ES-I3 (cell line): ENCODE results near the gene TRMT1.
"Not testable (repeated sequence)": the region's sequence is repeated elsewhere in the genome, so short reads cannot be mapped to it uniquely, and the experiment has no call there.

Experiments used
- H3K36me3 ChIP-seq: 2 replicates; pipeline ENCODE4 v1.6.1; 2013; ENCODE audit warnings: mild to moderate bottlenecking, low read length, control low read depth, moderate library complexity; ENCODE audit not compliant: insufficient read depth
- H3K4me1 ChIP-seq: 2 replicates; pipeline ENCODE4 v1.6.1; 2013; ENCODE audit warnings: mild to moderate bottlenecking, control low read depth, low read length; ENCODE audit not compliant: insufficient read depth
- H3K9ac ChIP-seq: 2 replicates; pipeline ENCODE4 v1.6.1; 2013; ENCODE audit warnings: low read depth, mild to moderate bottlenecking, low read length, moderate library complexity
- H3K9me3 ChIP-seq: 2 replicates; pipeline ENCODE4 v1.6.1; 2013; ENCODE audit warnings: mild to moderate bottlenecking, low read length, moderate library complexity; ENCODE audit not compliant: control insufficient read depth, insufficient read depth

TRMT1 gene

DNA sequence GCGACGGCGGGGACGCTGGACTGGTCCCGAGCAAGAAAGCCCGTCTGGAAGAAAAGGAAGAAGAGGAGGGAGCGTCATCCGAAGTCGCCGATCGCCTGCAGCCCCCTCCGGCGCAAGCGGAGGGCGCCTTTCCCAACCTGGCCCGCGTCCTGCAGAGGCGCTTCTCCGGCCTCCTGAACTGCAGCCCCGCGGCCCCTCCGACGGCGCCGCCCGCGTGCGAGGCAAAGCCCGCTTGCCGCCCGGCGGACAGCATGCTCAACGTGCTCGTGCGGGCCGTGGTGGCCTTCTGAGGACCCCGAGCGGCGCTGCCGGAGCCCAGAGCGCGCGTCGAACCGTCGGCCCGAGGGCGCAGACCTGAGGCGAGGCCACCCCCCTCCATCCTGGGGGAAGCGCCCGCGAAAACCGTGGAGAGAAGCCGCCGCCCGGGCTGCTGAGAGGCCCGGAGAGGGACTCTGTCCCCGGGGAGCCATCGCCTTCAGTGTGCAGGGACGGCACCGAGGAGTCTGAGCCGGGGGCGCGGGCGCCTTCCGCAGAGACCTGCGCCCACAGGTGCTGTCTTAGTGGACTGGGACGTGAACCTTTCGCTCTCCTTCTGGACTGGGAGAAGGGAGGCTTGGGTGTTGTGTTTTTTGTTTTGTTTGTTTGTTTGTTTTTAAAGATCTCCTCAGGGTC, 37.2 kb upstream of the TRMT1 start:
- Histone ChIP-seq H3K36me3 (no peaks in the 10 kb centered on the region), H3K9me3 (no peaks in the 10 kb centered on the region), H3K4me1 (peaks cover 4% of the 10 kb centered on the region; the same call in 1 of the 2 replicates), H3K9ac (peak overlapping the region; percentile 81)

GRCh38 chr19:13152974-13153568, 36.5 kb upstream of the TRMT1 start:
- peaks cover 4% of the 10 kb centered on the region; the same call in 1 of the 2 replicates for H3K4me1 ChIP-seq
- no peaks in the 10 kb centered on the region for H3K36me3 ChIP-seq

GRCh38 chr19:13152356-13152973, 35.9 kb upstream of the TRMT1 start:
- Histone ChIP-seq H3K9me3 (no peaks in the 10 kb centered on the region), H3K9ac (peak overlapping the region; percentile 81), H3K36me3 (no peaks in the 10 kb centered on the region), H3K4me1 (peaks cover 4% of the 10 kb centered on the region; the same call in 1 of the 2 replicates)

More at GRCh38 chr19:13152974-13153568, 36.5 kb upstream of the TRMT1 start:
- Histone ChIP-seq H3K9me3 (no peaks in the 10 kb centered on the region), H3K9ac (peak overlapping the region; percentile 81)

GRCh38 chr19:13151605-13152355, 35.2 kb upstream of the TRMT1 start:
- Histone ChIP-seq H3K36me3 (no peaks in the 10 kb centered on the region), H3K4me1 (peaks cover 4% of the 10 kb centered on the region; the same call in 1 of the 2 replicates), H3K9ac (peak overlapping the region; percentile 91), H3K9me3 (no peaks in the 10 kb centered on the region)

GRCh38 chr19:13150931-13151604, 34.5 kb upstream of the TRMT1 start:
- Histone ChIP-seq H3K36me3 (no peaks in the 10 kb centered on the region), H3K4me1 (no peaks in the 10 kb centered on the region; the same call in 1 of the 2 replicates), H3K9me3 (no peaks in the 10 kb centered on the region), H3K9ac (peak overlapping the region; percentile 91)

DNA sequence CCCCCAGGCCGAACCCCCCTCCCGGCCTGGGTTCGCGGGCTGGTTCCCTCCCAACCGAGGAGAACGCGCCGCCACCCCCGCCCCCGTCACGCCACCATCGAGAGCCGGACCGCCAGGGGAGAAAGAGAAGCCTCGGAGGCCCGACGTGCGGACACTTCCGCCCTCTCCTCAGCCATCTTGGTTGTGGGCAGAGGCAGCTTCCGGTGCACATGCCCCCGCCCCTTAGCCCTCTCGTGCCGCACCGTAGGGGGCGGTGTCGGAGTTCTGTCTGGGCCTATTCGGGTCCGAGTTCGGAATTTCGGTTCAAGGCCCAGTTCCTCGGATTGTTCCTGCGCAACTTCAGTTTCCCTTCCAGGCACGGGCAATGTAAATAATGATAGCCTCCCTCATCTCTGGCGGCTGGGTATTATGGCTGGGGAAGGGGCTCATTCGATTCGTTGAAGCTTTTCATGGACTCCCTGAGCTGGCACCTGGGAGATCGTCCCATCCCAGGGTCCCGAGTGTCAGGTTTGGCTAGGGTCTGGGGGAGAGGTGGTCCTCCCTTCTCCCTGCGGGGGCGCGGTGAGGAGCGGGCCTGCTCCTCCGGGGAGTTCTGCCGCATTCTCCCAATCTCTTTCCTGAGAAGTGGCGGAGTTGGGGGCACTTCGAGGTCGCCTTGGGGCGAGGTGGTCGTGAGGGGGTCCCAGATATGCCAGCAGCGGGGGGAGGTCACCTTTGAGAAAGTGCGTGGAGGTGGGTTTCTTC, 33.8 kb upstream of the TRMT1 start, which contains the start of the genes IER2 and STX10:
TSS of gene IER2 (plus strand) at position 225 of the 744 bp plus-strand sequence. CDS start 2,776 bp downstream, outside the sequence.
TSS of gene STX10 (minus strand) at position 189 of the 744 bp plus-strand sequence. CDS start 202 bp downstream, outside the sequence.
- Histone ChIP-seq H3K9me3 (no peaks in the 10 kb centered on the region), H3K4me1 (no peaks in the 10 kb centered on the region), H3K36me3 (no peaks in the 10 kb centered on the region), H3K9ac (peak within 1 kb of the TSS; percentile 91)

DNA sequence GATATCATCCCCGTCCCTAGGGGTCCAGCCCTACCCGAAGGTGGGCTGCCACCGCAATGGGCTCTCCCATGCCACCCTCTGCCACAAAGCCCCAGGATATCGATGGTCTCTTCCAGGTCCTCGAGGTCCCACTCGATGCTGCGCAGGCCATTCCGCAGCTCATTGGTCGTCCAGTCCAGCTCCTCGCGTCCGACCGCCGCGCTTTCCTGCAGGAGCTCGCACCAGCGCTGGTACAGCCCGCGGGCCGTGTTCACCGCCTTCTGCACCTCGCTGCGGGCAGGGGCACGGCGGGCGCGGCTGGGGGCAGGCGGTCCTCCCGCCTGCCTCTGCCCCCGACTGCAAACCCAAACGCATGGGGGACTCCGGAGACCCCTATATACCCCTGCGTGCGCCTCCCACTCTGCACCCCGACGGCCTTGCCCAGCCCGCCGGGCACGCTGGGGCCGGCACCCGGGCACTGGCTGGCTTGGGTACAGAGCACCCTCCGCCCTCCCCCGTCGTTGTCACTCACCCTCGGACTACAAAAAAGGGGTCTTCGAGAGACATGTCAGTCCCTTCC, 33.2 kb upstream of the TRMT1 start:
- Histone ChIP-seq H3K4me1 (no peaks in the 10 kb centered on the region), H3K9me3 (no peaks in the 10 kb centered on the region), H3K9ac (peak overlapping the region; percentile 91), H3K36me3 (no peaks in the 10 kb centered on the region)

DNA sequence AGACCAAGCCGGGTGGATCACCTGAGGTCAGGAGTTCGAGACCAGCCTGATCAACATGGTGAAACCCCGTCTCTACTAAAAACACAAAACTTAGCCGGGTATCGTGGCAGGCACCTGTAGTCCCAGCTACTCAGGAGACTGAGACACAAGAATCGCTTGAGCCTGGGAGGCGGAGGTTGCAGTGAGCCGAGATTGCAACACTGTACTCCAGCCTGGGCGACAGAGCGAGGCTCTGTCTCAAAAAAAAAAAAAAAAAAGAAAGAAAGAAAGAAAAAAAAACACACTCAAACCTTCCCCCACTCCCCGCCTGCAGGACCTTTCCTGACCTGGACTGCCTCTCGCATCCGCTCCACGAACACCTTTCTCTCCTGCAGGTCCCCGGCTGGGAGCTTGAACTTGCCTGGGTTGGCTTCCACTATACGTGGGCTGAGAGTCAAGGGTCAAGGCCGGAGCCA, 32.7 kb upstream of the TRMT1 start:
- H3K36me3 ChIP-seq, H3K4me1 ChIP-seq, H3K9me3 ChIP-seq: not testable (repeated sequence)
- peak overlapping the region; percentile 91 for H3K9ac ChIP-seq

DNA sequence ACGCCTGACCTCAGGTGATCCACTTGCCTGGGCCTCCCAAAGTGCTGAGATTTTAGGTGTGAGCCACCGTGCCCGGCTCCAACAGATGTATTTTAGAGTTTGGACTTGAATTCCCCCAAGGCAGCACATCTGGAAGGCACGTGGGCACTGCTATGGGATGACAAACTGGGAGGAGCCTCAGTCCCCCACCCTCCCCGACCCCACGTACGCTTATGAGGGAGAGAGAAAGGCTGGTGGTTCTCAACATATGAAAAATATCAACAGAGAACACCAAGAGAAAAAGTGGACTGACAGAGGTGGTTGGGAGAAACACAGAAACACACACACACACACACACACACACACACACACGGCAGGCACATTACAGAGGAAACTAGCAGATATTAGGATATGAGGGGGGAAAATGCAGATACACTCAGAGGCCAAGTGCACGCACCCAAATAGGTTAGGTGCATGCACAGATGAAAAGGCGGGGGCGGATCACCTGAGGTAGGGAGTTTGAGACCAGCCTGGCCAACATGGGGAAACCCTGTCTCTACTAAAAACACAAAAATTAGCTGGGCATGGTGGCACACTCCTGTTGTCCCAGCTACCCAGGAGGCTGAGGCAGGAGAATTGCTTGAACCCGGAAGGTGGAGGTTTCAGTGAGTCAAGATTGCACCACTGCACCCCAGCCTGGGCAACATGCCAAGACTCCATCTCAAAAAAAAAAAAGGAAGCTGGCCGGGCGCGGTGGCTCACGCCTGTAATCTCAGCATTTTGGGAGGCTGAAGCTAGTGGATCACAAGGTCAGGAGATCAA, 30.4 kb upstream of the TRMT1 start:
- no peaks in the 10 kb centered on the region for H3K36me3 ChIP-seq

GRCh38 chr19:13139633-13140311, 23.2 kb upstream of the TRMT1 start:
- no peaks in the 10 kb centered on the region; the same call in 1 of the 2 replicates for H3K4me1 ChIP-seq
- peaks cover 11% of the 10 kb centered on the region for H3K36me3 ChIP-seq
- H3K9me3 ChIP-seq = no peaks in the 10 kb centered on the region
- H3K9ac ChIP-seq = no peak overlapping the region

More for the DNA sequence above, 30.4 kb upstream of the TRMT1 start:
- H3K9me3 ChIP-seq = no peaks in the 10 kb centered on the region
- no peaks in the 10 kb centered on the region; the same call in 1 of the 2 replicates for H3K4me1 ChIP-seq
- H3K9ac ChIP-seq = no peak overlapping the region

DNA sequence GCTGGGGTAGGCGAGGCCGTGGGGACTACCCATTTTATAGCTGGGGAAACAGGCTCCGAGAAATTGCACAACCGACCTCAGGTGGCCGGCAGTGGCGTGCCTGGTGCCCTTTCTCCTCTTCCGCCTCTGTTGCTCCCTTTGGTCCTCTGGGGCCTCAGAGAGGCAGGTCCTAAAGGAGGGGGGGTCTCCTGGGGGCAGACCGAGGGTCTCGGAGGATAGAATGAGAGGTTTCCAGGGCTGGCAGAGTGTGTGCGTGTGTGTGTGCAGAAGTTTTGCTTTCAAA, 22.3 kb upstream of the TRMT1 start:
- no peaks in the 10 kb centered on the region; the same call in 1 of the 2 replicates for H3K4me1 ChIP-seq
- no peak overlapping the region for H3K9ac ChIP-seq
- H3K9me3 ChIP-seq = no peaks in the 10 kb centered on the region
- H3K36me3 ChIP-seq = peaks cover 11% of the 10 kb centered on the region
